ENCODE results near the gene PAX3.

GRCh38 chr2:222301053-222301795, 2.4 kb upstream of the PAX3 start:
- TF ChIP-seq ZNF274 (IDR thresholded peaks at IDR 0.05; ENCODE audit: low read depth, low read length), result no peak
- peak; percentile 99 for TF ChIP-seq SUZ12 (IDR thresholded peaks at IDR 0.05; ENCODE audit: extremely low read depth, insufficient read depth, insufficient read length)
